T-helper 2 cell treated with Interferon-gamma antibody and Interleukin-4, amounts not matched to agents 5 μg/mL and 100 μg/mL, for 36 hours (primary cell): Measurements from ENCODE around the gene SP110.

ENCODE experiments used
- DNase-seq: peaks from one replicate; pipeline ENCODE4 v3.0.0; 2021; ENCODE audit warnings: low spot score
- H3K27ac Mint-ChIP-seq: one replicate; pipeline ENCODE4 v1.8.0; 2021; ENCODE audit warnings: mild to moderate bottlenecking, mixed read lengths
- H3K27me3 Mint-ChIP-seq: one replicate; pipeline ENCODE4 v1.8.0; 2021; ENCODE audit warnings: low read depth, mixed read lengths
- H3K36me3 Mint-ChIP-seq: one replicate; pipeline ENCODE4 v1.8.0; 2021; ENCODE audit warnings: low read depth, mixed read lengths
- H3K4me1 Mint-ChIP-seq: one replicate; pipeline ENCODE4 v1.8.0; 2021; ENCODE audit warnings: low read depth, mixed read lengths
- H3K4me3 Mint-ChIP-seq: one replicate; pipeline ENCODE4 v1.8.0; 2022; ENCODE audit warnings: mild to moderate bottlenecking, moderate library complexity, mixed read lengths
- H3K9me3 Mint-ChIP-seq: one replicate; pipeline ENCODE4 v1.8.0; 2021; ENCODE audit warnings: mixed read lengths

Gene SP110

DNA sequence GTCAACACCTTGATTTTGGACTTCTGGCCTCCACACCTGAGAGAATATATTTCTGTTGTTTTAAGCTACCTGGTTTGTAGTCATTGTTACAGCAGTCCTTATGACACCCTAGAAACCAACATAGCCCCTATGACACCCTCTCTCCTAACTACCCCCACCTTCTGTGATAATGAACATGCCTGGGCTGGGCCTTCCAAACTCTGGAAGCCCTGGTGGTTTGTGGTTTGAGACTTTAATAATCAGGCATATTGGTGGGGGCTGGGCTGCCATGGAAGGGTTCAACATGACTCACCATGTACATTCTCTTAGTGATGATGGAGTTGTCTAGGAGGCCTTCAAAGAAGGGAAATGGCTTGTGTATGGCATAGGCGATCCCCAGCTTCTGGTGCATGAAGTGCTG lies 3.3 kb downstream of the SP110 start:
- Mint-ChIP-seq H3K36me3 (peaks cover 81% of the 10 kb centered on the region), H3K4me1 (peaks cover 53% of the 10 kb centered on the region), H3K4me3 (peak overlapping the region; percentile 100), H3K27me3 (no peaks in the 10 kb centered on the region), H3K27ac (peak overlapping the region; percentile 4), H3K9me3 (no peaks in the 10 kb centered on the region)
- DNase-seq = no peak

DNA sequence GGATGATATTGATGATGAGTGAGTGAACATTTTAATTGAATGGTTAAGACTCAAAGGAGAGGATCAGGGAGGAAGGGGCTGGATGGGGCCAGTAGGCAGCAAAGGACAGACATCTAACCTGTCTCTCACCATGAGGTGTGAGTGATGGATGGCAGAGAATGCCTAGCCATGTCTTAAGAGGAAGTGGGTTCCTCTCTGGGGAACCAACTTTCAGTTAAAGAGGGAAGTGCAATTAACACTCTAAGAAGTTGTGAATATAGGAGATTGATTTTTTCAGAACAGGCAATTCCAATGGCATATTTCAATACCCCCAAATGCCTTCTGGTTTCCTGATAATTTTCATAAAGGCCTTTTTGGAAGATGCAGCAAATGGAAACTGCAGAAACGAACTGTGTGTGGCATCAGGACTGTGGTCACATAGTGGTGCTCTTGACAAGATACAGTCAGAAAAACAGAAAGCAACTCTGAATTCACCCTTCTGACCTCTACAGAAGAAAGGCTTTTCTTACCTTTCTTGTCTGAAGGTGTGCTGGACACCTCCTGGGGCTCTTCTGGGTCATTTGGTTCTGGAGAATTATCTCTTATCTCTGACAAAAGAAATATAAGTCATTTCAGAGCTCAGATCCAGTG lies 10.2 kb downstream of the SP110 start:
- peaks cover 52% of the 10 kb centered on the region for H3K36me3 Mint-ChIP-seq
- no peak overlapping the region for H3K4me3 Mint-ChIP-seq
- no peak overlapping the region for H3K27ac Mint-ChIP-seq
- H3K27me3 Mint-ChIP-seq = no peaks in the 10 kb centered on the region
- H3K4me1 Mint-ChIP-seq = peaks cover 28% of the 10 kb centered on the region
- H3K9me3 Mint-ChIP-seq = no peaks in the 10 kb centered on the region
- no peak for DNase-seq

DNA sequence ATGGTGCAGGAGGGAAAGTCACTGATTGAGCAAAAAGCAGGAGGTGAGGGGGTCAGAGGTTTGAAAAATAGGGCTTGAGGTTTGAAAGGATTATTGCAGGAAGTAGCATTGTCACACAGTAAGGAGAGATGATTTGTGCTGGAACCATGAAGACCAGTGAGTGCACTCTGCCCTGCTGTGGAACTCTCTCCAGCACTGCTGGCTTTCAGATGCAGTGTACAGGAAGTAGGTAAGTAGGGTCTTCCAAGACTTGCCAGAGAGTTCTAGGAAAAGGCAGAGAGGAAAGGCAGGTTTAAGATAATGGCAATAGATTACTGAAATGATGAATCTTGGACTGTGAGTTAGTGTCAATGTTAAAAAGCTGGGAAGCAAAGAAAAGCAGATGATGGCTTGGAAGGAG lies 11.2 kb downstream of the SP110 start:
- Mint-ChIP-seq H3K36me3 (peaks cover 50% of the 10 kb centered on the region), H3K4me3 (no peak overlapping the region), H3K4me1 (peaks cover 22% of the 10 kb centered on the region)

DNA sequence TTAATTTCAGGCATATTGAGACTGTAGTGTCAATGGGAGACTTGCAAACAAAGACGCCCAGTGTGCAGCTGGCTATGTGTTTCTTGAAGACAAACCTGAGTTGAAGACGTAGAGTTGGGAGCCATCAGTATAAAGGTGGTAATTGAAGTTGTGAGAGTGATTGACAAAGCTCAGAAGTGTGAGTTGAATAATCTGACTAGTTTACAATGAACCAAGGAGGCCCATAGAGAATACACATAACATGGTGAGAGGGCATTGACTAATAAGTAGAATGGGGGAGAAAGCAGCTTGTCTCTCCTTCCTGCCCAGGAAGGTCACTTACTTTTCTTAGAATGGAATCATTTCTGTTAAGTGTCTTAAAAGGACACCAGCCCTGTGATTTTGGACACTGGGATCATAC lies 14.1 kb downstream of the SP110 start:
- H3K27ac Mint-ChIP-seq = no peak overlapping the region

More for the DNA sequence above, 11.2 kb downstream of the SP110 start:
- DNase-seq = no peak
- Mint-ChIP-seq H3K9me3 (no peaks in the 10 kb centered on the region), H3K27ac (no peak overlapping the region), H3K27me3 (no peaks in the 10 kb centered on the region)

DNA sequence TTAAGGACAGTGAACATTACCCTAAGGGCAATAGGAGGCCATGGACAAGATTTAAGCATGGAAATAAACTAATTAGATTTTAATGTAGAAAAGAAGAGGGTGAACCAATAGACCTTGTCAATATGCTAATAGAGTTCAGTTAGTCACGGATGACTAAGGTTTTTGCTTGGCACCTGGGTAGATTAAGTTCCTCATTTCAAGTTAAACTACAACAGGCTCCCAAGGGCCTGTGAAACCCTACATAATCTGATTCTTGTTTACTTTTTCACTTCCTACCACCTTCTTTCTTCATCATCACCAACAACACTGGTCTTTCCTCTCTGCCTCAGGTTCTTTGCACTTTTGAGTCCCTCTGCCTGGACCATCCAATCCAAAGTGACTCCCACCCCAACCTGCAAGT lies 14.8 kb downstream of the SP110 start:
- Mint-ChIP-seq H3K4me3 (no peak overlapping the region), H3K27ac (peak overlapping the region; percentile 39), H3K9me3 (no peaks in the 10 kb centered on the region), H3K4me1 (peaks cover 24% of the 10 kb centered on the region), H3K27me3 (no peaks in the 10 kb centered on the region), H3K36me3 (peaks cover 56% of the 10 kb centered on the region)
- DNase-seq = no peak

More for the DNA sequence above, 14.1 kb downstream of the SP110 start:
- peaks cover 49% of the 10 kb centered on the region for H3K36me3 Mint-ChIP-seq
- H3K4me1 Mint-ChIP-seq = peaks cover 24% of the 10 kb centered on the region
- H3K4me3 Mint-ChIP-seq = no peak overlapping the region
- no peak for DNase-seq
- no peaks in the 10 kb centered on the region for H3K27me3 Mint-ChIP-seq
- no peaks in the 10 kb centered on the region for H3K9me3 Mint-ChIP-seq

DNA sequence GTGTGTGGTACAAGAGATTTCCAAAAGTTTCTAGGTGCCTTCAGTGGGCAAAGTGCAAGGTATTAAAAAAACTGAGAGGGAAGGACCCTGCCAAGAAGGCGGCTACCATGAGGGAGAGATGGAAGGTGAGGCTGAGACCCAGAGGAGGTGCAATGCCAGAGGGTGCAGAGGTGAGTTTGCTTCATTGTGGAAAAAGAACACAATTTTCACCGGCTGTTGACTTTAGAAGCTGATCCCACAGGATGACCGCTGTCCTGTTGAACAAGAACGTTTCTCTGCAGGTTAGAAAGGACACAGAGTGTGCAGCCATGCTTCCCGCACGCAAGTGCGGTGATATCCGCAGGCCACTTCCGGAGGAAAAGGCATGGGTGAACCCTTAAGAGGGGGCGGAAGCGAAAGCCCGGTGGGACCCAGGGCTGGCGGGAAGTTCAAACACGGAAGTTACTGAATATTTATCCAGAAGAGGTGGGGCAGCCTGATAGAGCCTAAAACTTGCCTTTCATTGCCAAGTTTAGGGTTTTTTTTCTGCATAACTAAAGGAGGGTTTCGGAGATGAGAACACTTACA lies 16.6 kb downstream of the SP110 start:
- peak overlapping the region; percentile 32 for H3K27ac Mint-ChIP-seq

DNA sequence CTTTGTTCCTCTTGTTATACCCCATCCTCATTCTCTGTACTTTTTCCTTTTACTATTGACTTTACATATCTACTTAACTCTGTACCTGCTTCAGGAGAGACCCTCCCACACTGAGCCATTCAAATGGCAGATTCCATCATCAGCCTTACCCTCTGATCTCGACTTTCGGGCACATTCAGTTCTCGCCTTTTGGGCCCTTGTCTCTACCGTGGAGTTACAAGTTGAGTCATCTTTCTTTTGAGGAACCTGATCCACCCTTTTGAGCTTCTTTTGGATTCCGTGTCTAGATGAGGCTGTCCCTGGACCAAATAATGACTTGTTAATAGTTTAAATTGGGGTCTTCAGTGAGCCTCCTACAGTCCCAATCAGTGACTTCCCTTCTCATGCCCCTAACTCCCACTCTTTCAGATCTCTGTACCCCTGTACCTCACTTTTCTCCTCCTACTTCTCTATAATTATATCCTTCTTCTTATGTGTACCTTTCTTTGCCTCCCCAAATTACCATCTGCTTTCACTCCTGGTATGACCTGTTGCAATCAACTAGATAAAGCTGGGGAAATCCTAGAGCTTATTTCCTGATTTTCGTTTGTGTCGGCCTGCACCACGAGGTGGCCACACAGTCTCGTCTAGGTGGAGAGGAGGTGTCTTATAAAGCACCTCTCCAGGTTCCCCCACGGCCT lies 17.2 kb downstream of the SP110 start:
- Mint-ChIP-seq H3K36me3 (peaks cover 78% of the 10 kb centered on the region), H3K4me3 (peak overlapping the region; percentile 27), H3K27ac (peak overlapping the region; percentile 59), H3K4me1 (peaks cover 24% of the 10 kb centered on the region), H3K9me3 (no peaks in the 10 kb centered on the region), H3K27me3 (no peaks in the 10 kb centered on the region)
- DNase-seq = no peak

More for the DNA sequence above, 16.6 kb downstream of the SP110 start:
- H3K4me1 Mint-ChIP-seq = peaks cover 24% of the 10 kb centered on the region
- H3K36me3 Mint-ChIP-seq = peaks cover 71% of the 10 kb centered on the region
- peak overlapping the region; percentile 27 for H3K4me3 Mint-ChIP-seq
- no peaks in the 10 kb centered on the region for H3K9me3 Mint-ChIP-seq
- H3K27me3 Mint-ChIP-seq = no peaks in the 10 kb centered on the region
- DNase-seq = no peak

DNA sequence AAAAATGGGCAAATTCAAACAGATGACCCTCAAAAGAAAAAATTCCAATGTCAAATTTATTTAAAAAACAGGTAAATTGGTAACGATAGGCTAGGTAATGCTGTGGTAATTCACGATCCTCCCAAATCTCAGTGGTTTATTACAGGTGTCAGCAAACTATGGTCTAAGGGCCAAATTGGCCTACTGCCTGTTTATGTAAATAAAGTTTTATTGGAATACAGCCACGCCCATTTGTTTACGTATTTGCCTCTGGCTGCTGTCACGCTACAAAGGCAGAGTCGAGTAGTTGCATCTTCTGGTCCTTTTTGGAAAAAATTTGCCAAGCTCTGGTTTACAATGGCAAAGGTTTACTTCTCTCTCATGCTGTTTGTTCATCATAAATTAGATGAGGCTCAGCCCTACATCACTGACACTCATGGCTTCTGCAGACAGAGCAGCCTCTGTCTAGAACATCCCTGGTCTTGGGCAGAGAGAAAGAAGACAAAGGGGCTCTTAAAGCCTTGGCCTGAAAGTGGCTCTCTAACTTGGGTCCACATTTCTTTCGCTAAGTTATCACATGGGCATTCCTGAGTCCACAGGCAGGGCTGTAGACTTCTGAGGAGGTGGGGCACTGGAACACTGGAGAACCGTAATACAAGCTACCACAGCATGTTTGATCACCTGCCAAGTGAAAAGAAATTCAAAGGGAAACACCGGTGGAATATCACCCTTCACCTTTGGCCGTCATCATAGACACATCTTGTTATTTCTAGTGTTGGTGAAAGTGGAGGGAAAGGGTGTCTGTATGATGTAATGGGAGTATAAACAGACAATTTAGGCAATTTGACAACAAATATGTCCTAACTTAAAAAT lies 34.8 kb downstream of the SP110 start:
- Mint-ChIP-seq H3K36me3 (peaks cover 81% of the 10 kb centered on the region), H3K27me3 (no peaks in the 10 kb centered on the region), H3K4me1 (no peaks in the 10 kb centered on the region), H3K9me3 (peaks cover 18% of the 10 kb centered on the region), H3K27ac (no peak overlapping the region), H3K4me3 (no peak overlapping the region)
- no peak for DNase-seq

DNA sequence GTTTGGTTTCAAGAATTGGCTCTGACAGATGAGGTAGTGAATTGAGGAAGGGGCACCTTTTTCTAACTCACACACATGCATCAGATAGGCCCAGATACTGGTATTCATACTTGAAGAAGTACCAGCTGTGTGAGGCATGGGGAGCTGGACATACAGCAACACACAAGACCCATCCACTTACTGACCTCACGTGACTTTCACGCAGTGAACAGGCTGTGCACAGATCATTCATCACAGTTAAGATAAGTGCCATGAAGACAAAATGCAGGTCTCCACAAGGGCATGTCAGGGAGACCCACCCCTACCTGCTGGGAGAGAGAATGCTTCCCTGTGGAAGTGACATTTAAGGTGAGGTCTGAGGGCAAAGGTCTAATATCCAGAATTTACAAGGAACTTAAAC lies 38.6 kb downstream of the SP110 start:
- H3K27ac Mint-ChIP-seq = no peak overlapping the region
- no peaks in the 10 kb centered on the region for H3K9me3 Mint-ChIP-seq
- peaks cover 77% of the 10 kb centered on the region for H3K36me3 Mint-ChIP-seq
- DNase-seq = no peak
- H3K4me1 Mint-ChIP-seq = no peaks in the 10 kb centered on the region
- H3K4me3 Mint-ChIP-seq = no peak overlapping the region
- no peaks in the 10 kb centered on the region for H3K27me3 Mint-ChIP-seq

DNA sequence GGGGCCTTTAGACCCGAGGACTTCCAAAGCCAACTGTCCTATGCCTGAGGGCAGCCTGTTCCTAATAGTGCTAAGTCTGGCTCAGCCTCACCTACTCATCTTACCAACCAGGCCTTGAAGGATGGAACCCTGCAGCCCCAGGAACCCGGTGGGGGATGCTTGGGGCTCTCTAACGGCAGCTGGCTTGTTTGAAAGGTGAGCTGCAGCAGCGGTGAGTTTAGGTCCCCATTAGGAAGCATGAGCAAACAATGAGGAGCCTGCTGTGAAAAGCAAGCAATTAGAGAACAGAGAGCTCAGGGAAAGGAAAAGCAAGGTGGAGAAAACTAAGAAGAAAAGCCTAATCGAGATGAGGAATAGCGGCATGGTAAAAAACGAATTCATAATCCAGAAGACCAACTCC lies 39.9 kb downstream of the SP110 start:
- no peaks in the 10 kb centered on the region for H3K27me3 Mint-ChIP-seq
- H3K27ac Mint-ChIP-seq = no peak overlapping the region
- peaks cover 73% of the 10 kb centered on the region for H3K36me3 Mint-ChIP-seq
- no peaks in the 10 kb centered on the region for H3K9me3 Mint-ChIP-seq
- no peak overlapping the region for H3K4me3 Mint-ChIP-seq
- H3K4me1 Mint-ChIP-seq = no peaks in the 10 kb centered on the region
- DNase-seq = no peak

DNA sequence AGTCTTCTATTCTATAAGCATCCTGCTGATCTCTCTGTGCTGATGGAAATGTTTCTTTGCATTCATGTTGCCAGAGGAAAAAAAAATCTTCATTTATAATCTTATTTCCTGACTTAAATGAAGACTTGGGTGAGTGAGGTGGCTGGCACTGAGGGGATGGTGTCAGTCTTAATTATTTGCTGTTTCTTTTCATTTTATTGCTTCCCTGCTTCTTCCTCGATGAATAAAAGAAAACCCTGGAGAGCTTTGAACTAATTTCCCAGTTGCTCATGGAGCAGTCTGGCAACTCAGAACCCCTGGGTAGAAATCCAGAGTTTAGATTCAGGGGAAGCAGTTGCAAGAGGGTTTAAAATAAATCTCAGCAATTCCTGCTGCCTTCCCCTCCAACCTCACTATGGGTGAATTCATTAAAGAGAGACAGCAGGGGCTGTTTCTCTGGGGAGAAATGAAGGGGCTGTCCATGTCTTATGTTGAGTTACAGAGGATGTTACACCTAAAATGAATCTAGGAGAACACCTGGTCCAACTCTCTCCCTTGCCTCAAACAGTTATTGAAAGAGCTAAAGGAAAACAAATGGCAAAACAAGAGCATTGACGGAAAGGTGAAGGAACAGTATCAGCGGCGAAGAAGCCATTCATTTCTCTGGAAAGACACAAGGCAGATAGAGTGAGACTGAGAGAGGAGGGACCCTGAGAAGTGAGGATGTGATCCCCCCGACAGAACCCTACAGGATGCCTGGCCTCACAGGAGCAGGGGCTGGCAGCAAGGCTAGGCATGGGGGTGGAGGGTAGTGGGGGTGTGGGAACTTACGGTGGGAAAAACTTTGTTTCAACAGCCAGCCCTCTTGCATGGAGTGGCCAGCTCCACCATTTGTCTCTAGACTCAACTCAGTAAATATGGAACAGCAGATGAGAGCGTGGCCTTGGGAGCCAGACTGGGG lies 41.0 kb downstream of the SP110 start:
- no peak for DNase-seq
- H3K4me3 Mint-ChIP-seq = no peak overlapping the region
- H3K27ac Mint-ChIP-seq = no peak overlapping the region
- no peaks in the 10 kb centered on the region for H3K9me3 Mint-ChIP-seq
- H3K36me3 Mint-ChIP-seq = peaks cover 76% of the 10 kb centered on the region
- H3K4me1 Mint-ChIP-seq = no peaks in the 10 kb centered on the region
- no peaks in the 10 kb centered on the region for H3K27me3 Mint-ChIP-seq

DNA sequence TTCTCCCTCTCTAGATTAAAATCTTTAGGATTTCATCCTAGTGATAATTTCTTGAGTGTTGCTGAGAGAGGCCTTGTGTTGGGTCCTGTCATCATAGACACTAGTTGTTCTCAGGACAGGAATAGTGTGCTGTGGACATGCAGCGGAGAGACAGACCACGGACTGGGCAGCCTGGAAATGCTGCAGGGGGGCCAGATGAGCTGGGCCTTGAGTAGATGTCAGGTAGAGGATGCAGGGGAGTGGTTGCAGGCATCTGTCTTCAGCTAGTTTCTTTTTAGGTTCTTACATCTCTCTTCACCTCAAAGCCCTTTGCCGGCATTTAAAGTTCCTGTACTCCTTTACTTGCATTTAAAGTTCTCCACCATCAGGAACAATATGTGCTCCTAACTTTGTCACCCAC lies 42.8 kb downstream of the SP110 start:
- Mint-ChIP-seq H3K9me3 (no peaks in the 10 kb centered on the region), H3K36me3 (peaks cover 72% of the 10 kb centered on the region)

DNA sequence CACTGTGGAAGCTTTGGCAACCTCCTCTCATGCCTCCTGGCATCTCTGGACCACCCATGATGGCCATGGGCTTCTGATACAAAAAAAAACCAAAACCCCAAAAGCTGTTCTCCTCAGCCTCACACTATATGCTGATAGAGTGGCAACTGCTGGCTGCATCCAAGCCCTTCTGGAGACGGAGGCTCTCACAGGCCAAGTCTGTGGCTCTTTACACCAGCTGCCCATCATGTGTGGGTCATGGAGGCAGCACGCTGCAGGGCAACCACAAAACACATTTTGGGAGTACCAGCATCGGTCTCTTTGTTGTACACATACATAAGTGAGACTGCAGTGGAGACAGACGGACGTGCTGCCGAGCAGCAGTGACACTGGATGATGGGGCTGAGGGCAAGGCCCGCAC lies 45.3 kb downstream of the SP110 start:
- Mint-ChIP-seq H3K4me3 (no peak overlapping the region), H3K9me3 (no peaks in the 10 kb centered on the region), H3K4me1 (peaks cover 14% of the 10 kb centered on the region), H3K36me3 (peaks cover 71% of the 10 kb centered on the region), H3K27me3 (no peaks in the 10 kb centered on the region), H3K27ac (no peak overlapping the region)
- DNase-seq = no peak

More for the DNA sequence above, 42.8 kb downstream of the SP110 start:
- Mint-ChIP-seq H3K4me1 (no peaks in the 10 kb centered on the region), H3K27me3 (no peaks in the 10 kb centered on the region), H3K4me3 (no peak overlapping the region), H3K27ac (no peak overlapping the region)
- DNase-seq = no peak
